SU-DHL-6 (cell line): ENCODE measurements around the gene COQ8B.

Source experiments
- EZH2phosphoT487 ChIP-seq: fragments of 200-600 bp; sonication (generic), shearing (Covaris generic); conservative IDR thresholded peaks from 2 replicates; pipeline ENCODE4 v1.6.1; 2018; ENCODE audit warnings: mild to moderate bottlenecking, antibody characterized with exemption, low read length, moderate library complexity, mixed read lengths
- TF ChIP-seq, protein P1 (sequence below): fragments of 200-600 bp; sonication (generic); IDR thresholded peaks from one replicate; pipeline ENCODE4 v1.5.1; 2017; ENCODE audit warnings: antibody characterized with exemption, mild to moderate bottlenecking, low read length, moderate library complexity; ENCODE audit not compliant: insufficient read depth, poor library complexity, severe bottlenecking

DNA sequence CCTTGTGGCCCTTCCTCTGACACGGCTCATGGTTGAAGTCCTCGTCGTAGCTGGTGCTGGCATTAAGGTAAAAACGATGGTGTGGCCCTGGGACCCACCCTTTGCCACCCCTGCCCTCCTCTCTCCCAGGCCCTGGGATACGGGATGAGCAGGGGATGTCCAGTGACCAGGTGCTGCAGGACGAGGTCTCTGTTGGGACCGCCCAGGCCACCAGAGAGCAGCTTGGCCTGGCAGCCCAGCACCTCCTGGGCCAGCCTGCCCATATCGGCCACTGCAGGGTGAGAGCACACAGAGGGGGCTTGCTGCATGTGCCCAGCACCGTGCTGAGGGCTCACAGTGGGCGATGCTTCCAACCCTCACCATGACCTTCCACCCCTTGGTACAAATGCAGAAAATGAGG lies 27.2 kb upstream of the COQ8B start:
- TF ChIP-seq, protein P1, sequence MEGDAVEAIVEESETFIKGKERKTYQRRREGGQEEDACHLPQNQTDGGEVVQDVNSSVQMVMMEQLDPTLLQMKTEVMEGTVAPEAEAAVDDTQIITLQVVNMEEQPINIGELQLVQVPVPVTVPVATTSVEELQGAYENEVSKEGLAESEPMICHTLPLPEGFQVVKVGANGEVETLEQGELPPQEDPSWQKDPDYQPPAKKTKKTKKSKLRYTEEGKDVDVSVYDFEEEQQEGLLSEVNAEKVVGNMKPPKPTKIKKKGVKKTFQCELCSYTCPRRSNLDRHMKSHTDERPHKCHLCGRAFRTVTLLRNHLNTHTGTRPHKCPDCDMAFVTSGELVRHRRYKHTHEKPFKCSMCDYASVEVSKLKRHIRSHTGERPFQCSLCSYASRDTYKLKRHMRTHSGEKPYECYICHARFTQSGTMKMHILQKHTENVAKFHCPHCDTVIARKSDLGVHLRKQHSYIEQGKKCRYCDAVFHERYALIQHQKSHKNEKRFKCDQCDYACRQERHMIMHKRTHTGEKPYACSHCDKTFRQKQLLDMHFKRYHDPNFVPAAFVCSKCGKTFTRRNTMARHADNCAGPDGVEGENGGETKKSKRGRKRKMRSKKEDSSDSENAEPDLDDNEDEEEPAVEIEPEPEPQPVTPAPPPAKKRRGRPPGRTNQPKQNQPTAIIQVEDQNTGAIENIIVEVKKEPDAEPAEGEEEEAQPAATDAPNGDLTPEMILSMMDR = no peak
- TF ChIP-seq EZH2phosphoT487 = no peak
